H1 (cell line): ENCODE measurements around the gene ROR1.

Source experiments
- ATF2 ChIP-seq: IDR thresholded peaks from 2 replicates; pipeline ENCODE4 v1.6.1; 2012; ENCODE audit warnings: low read length, inconsistent platforms
- BRCA1 ChIP-seq: IDR thresholded peaks from 2 replicates; pipeline ENCODE4 v1.6.1; 2012; ENCODE audit warnings: low read depth, low read length, improper control_type of control experiment
- CTCF ChIP-seq, 3 experiments: IDR thresholded peaks; 1 replicate in 2 of 3; 2 replicates in 1 of 3; pipeline versions ENCODE4 v1.5.1 to v1.6.1; 2011; ENCODE audit warnings: low read length in 3 of 3, mild to moderate bottlenecking in 3 of 3, inconsistent platforms in 2 of 3, low read depth in 1 of 3, moderate library complexity in 1 of 3; ENCODE audit not compliant: insufficient read depth in 1 of 3; ENCODE audit errors: control extremely low read depth in 1 of 3
- EP300 ChIP-seq, 2 experiments: IDR thresholded peaks; 1 replicate in 1 of 2; 2 replicates in 1 of 2; pipeline ENCODE4 v1.6.1; 2011 to 2012; ENCODE audit warnings: low read depth in 2 of 2, low read length in 2 of 2, mild to moderate bottlenecking in 2 of 2, borderline replicate concordance in 1 of 2, inconsistent platforms in 1 of 2, moderate library complexity in 1 of 2
- EZH2 ChIP-seq: fragments of 200-600 bp; sonication (generic); IDR thresholded peaks from 2 replicates; pipeline ENCODE4 v1.7.1; 2012; ENCODE audit warnings: low read depth, mild to moderate bottlenecking, moderate library complexity, low read length, inconsistent platforms; ENCODE audit not compliant: severe bottlenecking
- HDAC6 ChIP-seq: IDR thresholded peaks from one replicate; pipeline ENCODE4 v1.7.1; 2012; ENCODE audit warnings: low read depth, mild to moderate bottlenecking, inconsistent platforms, low read length, moderate library complexity
- MAFK ChIP-seq: IDR thresholded peaks from 2 replicates; pipeline ENCODE4 v1.6.1; 2012; ENCODE audit warnings: low read depth, mild to moderate bottlenecking, improper control_type of control experiment, low read length
- POLR2AphosphoS5 ChIP-seq: IDR thresholded peaks from 2 replicates; pipeline ENCODE4 v1.6.1; 2011; ENCODE audit warnings: low read depth, low read length
- RAD21 ChIP-seq, 2 experiments: IDR thresholded peaks in 1 of 2; conservative IDR thresholded peaks in 1 of 2; 2 replicates each; pipeline ENCODE4 v1.6.1; 2011; ENCODE audit warnings: low read depth in 2 of 2, low read length in 2 of 2, improper control_type of control experiment in 1 of 2, inconsistent platforms in 1 of 2, mild to moderate bottlenecking in 1 of 2, moderate library complexity in 1 of 2

- TF ChIP-seq EZH2 (no peak), EP300 (IDR thresholded peaks at IDR 0.05; ENCODE audit: borderline replicate concordance in 1 of 2, low read depth in 2 of 2, low read length in 2 of 2) (no peak), BRCA1 (no peak), CTCF (IDR thresholded peaks at IDR 0.05; ENCODE audit: control extremely low read depth in 1 of 3, insufficient read depth in 1 of 3, low read depth in 1 of 3, low read length in 3 of 3) (no peak), POLR2AphosphoS5 (no peak), RAD21 (IDR thresholded peaks at IDR 0.05 in 1 of 2, conservative IDR thresholded peaks at IDR 0.05 in 1 of 2; ENCODE audit: low read depth in 2 of 2, low read length in 2 of 2) (no peak), MAFK (no peak), ATF2 (no peak), HDAC6 (no peak)
These were observed 40.0 kb downstream of the ROR1 start for GRCh38 chr1:63813829-63814277.
